Kidney tubule cell (primary cell): ENCODE measurements around the gene EIF2A.
"Not testable (repeated sequence)": the region's sequence is repeated elsewhere in the genome, so short reads cannot be mapped to it uniquely, and the experiment has no call there.

ENCODE experiments used
- DNase-seq: peaks from one replicate; pipeline ENCODE4 v3.0.0-alpha.2; 2018; ENCODE audit warnings: low spot score

Gene EIF2A

DNA sequence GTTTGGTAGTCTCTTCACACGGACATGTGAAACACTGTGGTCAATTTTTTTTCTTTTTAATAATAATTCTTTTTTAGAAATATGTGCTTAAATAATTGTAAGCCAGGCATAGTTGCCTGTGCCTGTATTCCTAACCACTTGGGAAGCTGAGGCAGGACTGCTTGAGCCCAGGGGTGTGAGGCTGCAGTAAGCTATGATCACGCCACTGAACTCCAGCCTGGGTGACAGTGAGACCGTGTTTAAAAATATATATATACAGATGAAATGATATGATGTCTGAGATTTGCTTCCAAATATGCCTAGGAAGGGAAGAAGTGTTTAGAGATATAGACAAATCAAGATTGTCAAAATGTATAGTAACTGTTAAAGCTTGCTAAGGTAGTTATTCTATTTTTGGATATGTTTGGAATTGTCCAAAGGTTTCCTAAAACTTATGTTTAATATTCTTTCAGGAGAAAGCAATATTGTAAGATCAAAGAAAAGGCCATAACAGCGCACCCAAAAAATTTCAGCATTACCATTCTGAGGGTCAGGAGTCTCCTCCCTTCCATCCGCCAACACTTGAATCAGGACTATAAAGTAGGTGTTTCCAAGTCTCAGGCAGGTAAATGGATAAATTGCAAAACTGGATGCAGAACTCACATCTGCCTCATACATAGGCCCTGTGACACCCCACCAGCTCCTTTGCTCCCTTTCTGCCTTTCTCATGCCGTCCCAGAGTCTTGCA, 56.0 kb downstream of the EIF2A start:
- DNase-seq = no peak

DNA sequence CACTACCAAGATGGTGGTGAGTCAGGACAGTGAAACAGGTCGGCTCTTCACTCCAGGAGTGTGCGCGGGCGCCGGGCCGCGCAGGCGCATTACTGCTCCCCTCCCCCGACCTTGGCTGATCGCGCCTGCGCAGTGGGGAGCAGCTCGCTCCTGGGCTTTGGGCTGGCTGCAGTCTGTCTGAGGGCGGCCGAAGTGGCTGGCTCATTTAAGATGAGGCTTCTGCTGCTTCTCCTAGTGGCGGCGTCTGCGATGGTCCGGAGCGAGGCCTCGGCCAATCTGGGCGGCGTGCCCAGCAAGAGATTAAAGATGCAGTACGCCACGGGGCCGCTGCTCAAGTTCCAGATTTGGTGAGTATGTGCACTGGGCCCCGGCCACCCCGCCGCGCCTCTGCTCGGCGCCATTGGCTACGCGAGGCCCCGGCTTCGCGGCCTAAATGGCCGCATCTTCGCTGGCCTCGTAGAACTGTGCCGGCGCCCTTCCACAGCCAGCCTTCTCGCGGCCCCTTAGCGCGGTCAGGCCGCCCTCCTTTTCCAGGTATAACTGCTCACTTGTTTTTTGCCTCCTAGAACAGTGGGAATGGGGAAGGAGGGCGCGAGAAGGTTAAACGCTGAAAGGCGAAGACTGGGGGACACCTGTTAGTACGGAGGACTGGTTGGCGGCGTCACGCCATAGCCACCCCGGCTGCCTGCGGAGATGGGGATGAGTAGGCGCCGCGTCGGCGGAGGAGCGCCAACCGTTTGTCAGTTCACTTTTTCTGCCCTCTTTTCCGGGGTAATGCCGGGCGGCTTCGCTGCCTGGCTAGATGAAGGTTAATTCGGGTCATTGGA, 56.8 kb downstream of the EIF2A start, which contains the start of gene SELENOT:
SELENOT (plus strand) TSS at position 169 of the 827 bp plus-strand sequence; CDS start at position 211, 42 bp downstream.
- peak; percentile 96 for DNase-seq

DNA sequence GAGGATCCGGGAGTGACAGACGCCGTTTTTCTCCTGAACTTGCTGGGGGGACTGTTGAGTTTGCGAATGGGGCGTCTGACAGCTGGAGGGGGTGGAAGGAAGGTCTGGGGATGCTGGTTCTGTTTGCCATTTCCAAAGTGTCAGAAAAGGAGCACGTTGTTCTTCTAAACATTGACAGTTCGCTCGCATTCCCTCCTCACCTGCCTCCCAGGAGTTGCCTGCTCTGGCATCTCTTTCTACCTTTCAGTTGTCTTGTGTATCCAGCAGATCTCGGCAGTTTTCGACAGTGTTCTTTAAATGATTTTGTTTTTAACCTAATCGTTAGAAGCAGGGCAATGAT, 57.4 kb downstream of the EIF2A start:
- DNase-seq = no peak

DNA sequence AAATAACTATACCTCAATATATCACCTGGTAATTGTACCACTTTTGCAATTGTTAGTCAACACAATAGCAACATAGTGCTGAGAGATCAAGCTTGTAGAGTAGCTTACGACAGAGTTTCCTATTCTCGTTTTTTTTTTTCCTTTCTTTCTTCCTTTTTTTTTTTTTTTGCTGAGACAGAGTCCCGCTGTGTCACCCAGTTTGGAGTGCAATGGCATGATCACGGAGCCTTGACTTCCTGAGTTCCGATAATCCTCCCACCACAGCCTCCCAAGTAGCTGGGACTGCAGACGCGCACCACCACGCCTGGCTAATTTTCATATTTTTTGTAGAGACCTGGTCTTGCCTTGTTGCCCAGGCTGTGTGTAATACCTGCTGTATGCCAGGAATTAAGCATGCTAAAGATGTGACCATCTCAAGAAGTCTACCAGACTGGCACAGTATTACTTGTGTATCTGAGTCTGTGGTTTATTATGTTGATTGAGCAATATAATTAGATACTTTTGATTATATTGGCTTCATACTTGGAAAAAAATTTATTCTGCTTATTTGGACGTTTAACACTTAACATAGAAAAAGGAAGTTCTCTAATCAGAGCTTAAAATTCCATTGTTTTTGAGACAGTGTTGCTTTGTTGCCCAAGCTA, 59.5 kb downstream of the EIF2A start:
- DNase-seq = peak; percentile 30

DNA sequence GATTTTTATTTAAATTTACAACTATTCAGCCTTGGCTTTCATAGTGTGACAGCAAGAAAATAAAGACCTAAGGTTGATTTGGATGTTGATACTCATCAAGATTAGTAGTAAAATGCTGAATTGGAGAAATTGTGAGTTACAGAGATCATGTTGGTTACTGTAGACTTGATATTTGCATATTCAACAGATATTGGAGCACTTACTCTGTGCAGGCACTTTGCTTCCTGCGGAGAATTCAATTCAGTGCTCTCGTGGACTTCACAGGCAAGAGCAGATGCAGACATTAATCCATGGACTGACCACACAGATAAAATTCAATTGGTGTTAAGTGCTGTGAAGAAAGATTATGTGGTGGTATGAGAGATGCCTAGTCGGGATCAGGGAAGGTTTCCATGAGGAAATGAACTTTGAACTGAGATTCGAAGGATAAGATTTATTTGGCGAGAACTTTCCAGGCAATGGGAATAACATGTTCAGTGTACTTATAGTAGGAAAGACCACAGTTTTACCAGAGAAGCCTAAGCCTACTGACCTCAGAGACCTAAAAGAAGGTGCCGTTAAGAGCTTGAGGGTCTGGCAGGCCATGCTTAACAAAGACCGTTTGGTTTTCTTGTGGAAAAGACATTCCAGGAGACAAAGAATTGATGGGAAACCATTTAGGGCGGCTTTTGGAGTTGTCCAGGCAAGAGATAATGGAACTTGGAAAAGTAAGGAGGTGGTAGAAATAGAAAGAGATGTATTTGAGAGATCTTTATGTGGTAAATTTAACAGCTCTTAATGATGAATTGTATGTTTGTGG, 60.9 kb downstream of the EIF2A start:
- DNase-seq = no peak

DNA sequence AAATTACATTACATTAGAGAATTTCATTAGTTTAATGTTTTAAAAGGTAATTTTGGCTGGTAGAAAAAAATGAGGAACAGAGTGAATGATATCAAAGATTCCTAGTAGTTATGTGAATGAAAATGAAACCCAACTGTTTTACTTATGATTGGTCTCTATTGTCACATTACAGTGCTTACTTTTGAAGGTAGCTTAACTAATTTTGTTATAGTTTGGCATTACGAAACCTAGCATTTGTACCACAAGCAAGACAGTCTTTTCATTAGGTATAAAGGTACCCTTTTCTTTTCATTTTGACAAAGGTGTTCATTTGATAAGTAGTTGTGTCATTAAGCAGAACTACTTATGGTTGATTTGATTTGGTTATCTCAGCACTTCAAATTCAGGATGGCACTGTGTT, 63.4 kb downstream of the EIF2A start:
- no peak for DNase-seq

DNA sequence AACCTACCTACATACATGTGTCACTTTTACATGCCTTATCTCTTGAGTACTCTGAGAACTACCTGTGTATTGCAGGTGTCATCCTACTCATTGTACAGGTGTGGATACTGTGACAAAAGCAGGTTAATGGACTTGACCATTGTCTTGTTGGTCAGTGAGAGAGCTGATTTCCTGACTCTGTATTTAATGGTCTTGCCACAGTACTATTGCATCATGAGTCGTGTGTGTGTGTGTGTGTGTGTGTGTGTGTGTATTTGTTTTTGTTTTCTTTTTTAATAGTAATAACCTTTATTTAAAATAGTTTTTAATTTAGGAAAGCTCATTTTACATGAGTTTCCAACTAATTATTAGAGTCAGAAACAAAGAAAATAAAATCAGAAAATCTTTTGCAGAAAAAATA, 64.2 kb downstream of the EIF2A start:
- DNase-seq = no peak

DNA sequence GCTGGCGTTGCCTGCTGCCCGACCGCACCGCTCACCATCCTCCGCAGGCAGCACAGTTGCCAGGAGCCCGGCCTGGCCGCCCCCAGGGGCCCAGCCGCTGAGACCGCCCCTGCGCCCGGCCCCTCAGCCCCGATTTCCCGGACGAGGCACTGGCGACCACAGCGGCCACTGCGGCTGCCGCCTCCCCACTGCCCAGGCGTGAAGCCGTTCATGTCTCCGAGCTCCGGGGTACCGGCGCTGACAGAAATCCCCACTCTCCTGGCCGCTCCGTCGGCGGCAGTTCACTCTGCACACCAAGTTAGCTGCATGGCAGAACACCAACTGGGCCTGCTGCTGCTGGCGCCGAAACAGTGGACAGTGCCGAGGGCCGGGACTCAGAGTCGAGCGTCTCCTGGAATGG, 65.1 kb downstream of the EIF2A start:
- DNase-seq = no peak

DNA sequence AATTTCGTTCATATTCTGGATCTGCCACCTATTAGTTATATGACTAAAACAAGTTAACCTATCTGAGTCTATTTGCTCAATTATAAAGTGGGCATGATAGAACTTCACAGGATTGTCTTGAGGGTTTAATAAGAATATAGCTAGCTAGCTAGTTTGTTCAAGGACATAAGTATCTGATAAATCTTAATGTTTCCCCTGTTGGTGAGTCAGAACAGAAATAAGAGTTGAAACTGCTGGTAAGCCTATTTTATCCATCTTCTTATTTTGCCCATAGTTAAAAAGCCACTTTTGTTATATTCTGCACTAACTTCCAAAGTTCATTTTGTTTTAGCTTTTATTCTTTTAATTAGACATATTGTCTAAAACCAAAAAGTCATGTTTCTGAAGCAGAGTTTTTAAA, 65.9 kb downstream of the EIF2A start:
- no peak for DNase-seq

DNA sequence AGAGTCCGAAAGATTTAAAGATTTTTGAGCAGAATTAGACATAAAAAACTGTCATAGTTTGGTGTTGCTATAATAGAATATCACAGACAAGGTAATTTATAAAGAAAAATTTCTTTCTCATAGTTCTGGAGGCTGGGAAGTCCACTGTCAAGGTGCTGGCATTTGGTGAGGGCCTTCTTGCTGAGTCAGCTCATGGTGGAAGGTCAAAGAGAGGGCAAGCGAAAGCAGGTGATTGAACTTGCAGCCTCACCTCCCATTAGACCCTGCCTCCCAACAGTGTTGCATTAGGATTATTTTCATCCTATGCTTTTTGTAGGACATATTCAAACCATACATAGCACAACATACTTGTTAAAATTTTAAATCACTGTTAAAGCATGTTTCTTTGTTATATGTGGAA, 66.4 kb downstream of the EIF2A start:
- DNase-seq = no peak

DNA sequence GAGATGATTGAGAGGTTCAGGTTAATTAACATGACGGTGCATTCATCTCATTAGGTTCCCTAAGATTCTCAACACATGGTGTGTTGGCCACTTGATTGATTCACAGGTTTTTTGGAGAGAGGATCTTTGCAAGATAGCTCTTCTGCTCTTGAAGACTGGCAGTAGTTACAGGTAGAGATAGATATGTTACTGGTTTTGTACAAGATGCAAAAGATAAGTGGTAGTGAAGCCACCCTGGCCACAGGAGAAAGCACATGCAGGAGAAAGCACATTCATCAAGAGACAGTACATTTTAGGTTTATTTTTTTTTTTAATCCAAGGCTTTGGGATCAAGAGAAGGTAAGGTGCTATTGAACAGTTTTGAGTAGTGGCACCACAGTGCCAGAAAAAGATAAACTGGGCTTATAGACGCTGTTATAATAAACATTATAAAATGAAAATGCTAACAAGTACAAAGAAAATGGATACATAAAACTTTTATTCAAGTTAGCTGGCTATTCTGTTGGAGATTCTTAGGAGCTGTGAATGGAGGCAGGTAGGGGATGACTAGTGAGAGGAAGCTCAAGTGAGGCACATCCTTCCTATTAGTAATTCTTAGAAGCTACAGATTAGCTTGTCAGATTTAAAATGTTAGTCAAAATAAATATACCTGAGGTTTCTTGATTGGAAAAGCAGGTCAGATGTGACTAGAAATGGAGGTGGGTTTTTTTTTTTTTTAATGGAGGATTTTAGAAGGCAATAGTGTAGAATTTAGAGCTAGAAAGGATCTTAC, 67.3 kb downstream of the EIF2A start:
- no peak for DNase-seq

DNA sequence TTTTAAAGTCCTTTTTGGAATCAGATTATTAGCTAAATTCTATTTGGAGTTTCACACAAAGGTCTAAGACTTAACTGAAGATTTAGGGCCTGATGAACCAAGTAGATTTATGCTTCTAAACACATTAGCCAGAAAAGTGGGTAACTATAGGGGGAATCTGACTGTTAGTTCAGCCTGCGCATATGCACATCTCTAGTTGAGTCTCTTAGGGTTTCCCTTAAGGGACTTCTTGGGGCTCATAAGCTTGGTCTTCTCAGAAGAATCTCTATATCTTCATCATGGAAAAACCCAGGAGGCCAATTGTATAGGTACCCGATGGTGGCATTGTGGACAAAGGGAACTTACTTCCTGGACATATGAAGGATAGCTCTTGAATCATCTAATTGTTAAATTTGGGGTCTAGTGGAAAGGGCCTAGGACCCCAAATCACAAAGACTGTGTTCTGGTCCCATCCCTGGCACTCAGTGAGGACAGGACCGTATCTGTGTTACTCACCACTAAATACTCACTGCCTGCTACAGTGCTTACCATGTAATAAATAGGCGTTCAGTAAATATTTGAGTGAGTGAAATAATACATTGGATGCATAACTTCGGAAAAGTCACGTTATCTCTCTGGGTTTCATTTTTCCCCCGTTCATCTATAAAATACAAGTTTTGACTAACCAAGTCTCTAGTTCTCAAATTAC, 73.6 kb downstream of the EIF2A start:
- no peak for DNase-seq

DNA sequence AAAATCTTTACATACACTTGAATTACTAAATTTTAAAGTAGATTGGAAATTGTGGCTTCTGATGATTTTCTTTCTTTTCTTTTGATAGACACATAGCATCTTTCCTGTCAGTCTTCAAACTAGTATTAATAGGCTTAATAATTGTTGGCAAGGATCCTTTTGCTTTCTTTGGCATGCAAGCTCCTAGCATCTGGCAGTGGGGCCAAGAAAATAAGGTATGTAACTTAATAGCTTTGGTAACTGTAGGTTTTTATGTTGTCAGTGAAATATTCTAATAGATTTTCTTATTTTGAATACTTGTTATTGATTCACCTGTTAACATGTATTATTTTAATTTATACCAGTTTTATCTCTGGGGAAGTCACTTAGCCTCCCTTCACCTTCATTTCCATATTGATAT, 76.4 kb downstream of the EIF2A start:
- DNase-seq = not testable (repeated sequence)

DNA sequence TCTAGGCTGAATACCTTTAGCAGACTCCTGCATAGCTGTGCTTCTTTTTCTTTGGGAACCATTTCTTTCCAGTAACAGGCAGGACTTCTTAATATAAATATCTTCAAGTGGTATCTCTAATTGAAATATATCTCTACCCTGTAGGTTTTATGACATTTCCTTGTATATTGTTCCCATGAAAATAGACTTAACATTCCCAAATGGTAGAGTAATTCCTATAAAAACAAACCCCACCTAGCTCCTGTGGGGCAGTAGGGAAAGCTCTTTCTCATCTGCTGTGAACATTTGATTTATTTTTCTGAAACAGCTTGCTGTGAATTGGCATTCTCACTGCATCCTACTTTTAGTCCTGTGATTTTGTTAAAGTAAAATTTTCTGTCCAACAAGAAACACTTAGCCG, 77.4 kb downstream of the EIF2A start:
- DNase-seq = no peak

DNA sequence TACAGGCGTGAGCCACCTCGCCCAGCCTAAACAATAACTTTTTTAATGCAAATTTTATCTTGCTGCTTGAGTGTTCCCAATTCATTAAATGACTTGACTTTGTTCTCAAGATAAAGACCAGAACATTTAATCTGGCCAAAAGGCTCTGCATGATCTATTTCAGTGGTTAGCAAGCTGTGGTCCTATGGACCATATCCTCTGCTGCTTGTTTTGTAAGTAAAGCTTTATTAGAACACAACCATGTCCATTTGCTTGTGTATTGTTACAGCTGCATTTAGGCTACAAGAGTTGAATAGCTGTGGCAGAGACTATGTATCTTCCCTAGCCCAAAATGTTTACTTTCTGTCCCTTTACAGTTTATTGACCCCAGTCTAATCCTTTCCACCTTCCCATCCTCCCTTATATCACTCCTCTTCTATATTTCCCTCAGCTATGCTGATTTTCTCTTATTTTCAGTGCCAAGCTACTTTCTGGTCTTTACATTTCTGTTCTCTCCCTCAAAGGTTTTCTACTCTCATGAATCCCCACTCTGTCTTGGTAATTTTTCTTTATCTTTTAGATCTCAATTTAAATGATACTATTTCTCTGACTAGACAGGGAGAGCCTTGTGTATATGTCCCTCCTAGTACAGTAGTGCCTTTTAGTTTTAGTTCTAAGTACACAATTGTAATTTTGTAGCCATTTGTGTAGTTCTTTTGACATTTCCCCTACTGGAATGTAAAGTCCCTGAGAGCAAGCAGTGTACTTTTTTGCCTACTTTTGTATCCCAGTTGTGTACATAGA, 79.8 kb downstream of the EIF2A start:
- DNase-seq = no peak

DNA sequence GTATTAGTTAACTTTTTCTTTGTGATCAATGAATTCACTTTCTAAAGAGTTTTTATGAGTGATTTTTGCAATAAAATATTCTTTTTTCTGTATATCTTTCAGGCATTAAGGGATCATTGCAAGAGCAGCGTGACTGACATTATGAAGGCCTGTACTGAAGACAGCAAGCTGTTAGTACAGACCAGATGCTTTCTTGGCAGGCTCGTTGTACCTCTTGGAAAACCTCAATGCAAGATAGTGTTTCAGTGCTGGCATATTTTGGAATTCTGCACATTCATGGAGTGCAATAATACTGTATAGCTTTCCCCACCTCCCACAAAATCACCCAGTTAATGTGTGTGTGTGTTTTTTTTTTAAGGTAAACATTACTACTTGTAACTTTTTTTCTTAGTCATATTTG, 81.0 kb downstream of the EIF2A start:
- DNase-seq = no peak

DNA sequence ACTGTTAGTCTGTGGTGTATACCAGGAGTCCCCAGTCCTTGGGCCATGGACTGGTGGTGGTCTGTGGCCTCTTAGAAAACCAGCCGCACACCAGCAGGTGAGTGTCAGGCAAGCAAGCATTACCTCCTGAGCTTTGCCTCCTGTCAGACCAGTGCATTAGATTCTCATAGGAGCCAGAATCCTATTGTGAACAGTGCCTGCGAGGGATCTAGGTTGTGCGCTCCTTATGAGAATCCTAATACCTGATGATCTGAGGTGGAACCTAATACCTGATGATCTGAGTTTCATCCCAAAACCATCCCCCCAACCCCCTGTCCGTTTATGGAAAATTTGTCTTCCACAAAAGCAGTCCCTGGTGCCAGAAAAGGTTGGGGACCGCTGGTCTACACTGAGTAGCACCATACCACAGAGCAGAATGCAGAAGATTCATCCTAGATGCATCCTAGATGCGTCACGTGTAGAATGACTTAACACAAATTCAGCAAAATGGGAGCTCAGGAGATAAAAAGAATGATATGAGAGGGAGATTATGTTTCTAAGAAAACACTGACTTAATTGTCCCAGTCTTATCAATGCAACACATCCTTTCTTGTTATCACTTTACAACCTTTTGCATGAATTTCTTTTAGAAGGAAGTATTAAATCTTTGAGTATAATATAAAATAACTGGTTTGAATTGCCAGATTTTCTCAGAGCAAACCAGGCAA, 85.1 kb downstream of the EIF2A start:
- DNase-seq = no peak

DNA sequence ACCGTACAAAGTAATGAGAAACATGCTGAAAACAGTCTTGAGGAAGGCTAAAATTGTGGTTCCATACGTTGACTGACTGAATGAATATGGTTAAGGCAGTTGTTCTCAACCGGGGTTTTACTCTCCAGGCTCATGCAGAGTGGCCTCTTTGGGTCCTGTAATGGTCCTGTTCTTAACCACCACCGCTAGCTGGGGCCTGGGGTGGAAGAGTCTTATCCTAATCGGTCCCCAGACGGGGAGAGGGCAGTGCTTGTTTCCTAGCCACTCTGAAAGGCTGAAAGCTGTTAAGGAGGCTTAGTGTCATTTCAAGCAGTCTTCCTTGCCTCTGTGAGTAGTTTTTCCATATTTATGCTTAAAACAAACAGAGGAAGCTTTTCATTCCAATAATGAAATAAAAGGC, 88.5 kb downstream of the EIF2A start:
- no peak for DNase-seq

DNA sequence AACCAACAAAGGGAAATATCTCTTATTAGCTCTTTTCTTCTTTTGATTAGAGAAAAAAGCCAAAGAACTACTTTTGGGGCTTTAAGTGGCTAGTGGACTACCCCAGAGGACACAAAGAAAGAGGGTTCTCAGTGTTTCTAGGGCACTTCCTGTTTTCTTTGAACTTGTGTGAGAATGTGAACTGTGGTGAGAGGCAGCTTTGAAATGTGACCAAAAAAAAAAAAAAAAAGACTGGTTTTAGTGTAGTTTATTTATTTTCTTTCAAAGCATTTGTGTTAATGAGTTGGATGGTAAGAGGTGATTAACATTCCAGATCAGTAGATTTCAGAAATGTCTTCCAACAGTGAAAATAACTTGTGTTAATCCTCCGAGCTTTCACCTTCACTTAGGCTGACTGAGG, 88.9 kb downstream of the EIF2A start:
- DNase-seq = no peak
